ENCODE results near the gene SDK1.

DNA sequence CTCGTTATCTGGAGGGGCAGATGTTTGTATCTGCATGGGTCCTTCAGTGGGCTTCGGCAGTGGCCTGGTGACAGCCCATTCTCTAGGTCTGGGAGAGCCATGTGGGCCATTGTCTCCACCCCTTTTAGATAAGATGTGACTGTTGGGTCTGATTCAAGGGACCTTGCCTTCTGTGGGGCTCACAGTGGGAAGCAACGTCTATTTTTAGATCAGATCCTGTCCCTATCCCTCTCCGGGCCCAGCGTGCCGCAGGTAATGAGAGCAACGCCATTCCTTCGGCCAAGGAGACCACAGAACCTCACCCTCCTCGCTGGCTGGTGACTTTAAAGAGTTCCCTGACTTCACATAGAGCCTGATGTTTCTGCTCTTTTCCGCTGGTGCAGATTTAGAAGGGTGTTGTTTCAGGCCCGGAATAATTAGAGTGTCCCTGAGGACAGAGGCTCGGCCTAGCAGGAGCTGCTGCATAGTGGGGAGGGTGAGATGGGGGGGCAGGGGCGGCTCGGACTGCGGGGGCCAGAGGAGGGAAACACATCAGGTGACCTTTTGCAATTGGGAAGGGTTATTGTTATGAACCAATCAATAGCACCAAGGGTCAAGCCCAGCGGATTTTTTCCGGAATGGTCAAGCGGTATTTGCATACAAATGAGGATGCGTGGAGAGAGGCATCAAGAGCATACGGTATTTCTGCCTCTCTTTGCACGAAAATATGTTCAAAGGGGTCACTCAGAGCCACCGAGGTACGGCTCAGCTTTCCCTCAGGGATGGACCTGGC lies 878.0 kb downstream of the SDK1 start:
- TF ChIP-seq, protein P1, sequence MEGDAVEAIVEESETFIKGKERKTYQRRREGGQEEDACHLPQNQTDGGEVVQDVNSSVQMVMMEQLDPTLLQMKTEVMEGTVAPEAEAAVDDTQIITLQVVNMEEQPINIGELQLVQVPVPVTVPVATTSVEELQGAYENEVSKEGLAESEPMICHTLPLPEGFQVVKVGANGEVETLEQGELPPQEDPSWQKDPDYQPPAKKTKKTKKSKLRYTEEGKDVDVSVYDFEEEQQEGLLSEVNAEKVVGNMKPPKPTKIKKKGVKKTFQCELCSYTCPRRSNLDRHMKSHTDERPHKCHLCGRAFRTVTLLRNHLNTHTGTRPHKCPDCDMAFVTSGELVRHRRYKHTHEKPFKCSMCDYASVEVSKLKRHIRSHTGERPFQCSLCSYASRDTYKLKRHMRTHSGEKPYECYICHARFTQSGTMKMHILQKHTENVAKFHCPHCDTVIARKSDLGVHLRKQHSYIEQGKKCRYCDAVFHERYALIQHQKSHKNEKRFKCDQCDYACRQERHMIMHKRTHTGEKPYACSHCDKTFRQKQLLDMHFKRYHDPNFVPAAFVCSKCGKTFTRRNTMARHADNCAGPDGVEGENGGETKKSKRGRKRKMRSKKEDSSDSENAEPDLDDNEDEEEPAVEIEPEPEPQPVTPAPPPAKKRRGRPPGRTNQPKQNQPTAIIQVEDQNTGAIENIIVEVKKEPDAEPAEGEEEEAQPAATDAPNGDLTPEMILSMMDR (IDR thresholded peaks at IDR 0.05) = no peak
- TF ChIP-seq POLR2A (IDR thresholded peaks at IDR 0.05) = no peak
